Stimulated activated CD4-positive, alpha-beta T cell treated with anti-CD3 and anti-CD28 coated beads, TNF-alpha, amount 100 ng/mL, for 24 hours (primary cell): ENCODE results near the gene DGKI.
"Not testable (repeated sequence)": the region's sequence is repeated elsewhere in the genome, so short reads cannot be mapped to it uniquely, and the experiment has no call there.

Experiments
- DNase-seq, 3 experiments: peaks; one replicate each; pipeline ENCODE4 v3.0.0-alpha.2; 2020; ENCODE audit warnings: low read depth in 3 of 3

The DGKI gene

DNA sequence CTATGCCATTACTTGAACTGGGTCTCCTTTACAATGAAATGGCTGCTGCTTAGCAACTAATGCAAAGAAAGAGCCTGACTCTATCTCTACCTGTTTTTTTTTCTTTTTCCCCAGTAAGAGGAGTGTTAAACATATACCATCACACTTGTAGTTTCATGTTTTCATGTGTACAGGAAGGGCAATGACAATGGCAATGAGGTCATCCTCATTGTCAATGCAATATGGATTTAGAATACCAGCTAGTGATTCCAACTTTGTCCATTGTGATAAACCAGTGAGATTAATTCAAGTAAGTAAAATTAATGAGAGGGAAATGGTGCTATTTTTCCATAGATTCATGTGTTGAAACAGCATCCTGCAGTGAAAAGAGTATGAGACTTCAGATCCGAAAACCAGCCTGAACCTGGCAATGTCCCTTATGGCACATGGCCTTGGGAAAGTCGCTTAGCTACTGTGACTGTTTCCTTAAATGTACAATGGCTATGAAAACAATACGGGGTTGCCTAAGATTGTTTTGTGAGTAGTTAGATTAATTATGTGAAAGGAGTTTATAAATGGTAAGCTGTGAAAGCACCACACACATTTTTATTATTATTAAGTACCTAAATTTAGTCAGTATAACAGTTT lies 11.2 kb downstream of the DGKI start:
- DNase-seq = no peak

DNA sequence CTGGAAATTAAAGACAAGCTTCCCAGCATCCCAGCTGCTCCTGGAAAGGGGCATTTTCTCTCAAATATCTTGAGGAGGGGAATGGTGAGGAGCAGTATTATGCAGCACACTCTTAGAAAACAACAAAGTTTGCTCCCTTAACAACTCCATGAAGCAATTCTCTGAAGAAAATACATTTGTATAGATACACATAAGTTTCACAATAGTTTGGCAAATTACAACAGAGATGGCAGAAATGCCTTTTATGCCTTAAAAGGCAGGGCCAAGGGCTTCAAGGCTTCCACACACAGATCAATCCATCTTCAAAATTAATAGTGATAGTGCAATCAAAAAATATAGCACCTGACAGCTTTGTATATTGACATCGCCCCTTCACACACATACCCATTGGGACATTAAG lies 12.2 kb downstream of the DGKI start:
- no peak for DNase-seq

DNA sequence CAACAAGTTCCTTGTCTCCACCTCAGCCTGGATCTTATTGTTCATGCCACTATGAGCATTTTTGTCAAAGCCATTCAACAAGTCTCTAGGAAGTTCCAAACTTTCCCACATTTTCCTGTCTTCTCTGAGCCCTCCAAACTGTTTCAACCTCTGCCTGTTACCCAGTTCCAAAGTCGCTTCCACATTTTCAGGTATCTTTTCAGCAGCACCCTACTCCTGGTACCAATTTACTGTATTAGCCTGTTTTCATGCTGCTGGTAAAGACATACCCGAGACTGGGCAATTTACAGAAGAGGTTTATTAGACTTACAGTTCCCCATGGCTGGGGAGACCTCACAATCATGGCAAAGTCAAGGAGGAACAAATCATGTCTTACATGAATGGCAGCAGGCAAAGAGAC lies 13.8 kb downstream of the DGKI start:
- DNase-seq = not testable (repeated sequence)

DNA sequence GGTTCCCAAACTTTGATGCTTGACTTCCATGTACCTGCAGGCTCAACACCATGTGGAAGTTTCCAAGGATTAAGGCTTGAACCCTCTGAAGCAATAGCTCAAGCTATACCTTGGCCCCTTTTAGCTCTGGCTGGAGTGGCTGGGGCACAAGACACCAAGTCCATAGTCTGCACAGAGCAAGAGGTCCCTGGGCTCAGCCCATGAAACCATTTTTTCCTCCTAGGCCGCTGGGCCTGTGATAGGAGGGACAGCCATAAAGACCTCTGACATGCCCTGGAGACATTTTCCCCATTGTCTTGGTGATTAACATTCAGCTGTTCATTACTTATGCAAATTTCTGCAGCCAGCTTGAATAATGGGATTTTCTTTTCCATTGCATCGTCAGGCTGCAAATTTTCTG lies 14.4 kb downstream of the DGKI start:
- no peak for DNase-seq

DNA sequence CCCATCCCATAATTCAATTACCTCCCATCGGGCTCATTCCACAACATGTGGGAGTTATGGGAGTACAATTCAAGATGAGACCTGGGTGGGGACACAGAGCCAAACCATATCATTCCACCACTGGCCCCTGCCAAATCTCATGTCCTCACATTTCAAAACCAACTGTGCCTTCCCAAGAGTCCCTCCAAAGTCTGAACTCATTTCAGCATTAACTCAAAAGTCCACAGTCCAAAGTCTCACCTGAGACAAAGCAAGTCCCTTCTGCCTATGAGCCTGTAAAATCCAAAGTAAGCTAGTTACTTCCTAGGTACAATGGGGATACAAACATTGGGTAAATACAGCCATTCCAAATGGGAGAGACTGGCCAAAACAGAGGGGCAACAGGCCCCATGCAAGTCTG lies 15.2 kb downstream of the DGKI start:
- not testable (repeated sequence) for DNase-seq

DNA sequence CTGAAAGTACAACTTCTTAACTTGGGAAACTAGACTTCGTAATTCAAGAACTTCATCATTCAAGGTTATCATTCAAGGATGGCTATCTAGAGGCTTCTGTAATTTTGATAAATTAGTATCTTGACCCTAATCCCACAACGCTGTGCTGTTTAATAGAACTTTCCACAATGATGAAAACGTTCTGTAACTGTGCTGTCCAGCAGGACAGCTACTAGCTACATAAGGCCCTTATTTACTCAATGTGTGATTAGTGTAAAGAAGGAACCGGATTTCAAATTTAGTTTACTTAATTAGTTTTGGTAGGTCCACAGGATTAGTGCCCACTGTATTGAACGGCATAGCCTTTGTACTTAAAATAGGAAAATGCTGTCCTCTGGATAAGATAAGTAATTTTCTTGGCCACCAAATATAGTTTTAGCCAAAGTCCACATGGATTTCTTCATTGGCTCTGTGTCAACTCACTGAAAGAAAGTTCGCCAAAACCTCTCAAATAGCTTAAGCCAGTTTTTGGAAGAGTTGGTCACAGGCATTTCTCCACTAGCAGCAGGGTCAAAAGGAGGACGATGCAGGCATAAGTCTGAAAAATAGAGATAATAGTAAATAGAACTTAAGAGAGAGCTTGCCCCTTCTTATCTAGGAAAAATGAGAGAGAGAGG lies 17.3 kb downstream of the DGKI start:
- no peak for DNase-seq

DNA sequence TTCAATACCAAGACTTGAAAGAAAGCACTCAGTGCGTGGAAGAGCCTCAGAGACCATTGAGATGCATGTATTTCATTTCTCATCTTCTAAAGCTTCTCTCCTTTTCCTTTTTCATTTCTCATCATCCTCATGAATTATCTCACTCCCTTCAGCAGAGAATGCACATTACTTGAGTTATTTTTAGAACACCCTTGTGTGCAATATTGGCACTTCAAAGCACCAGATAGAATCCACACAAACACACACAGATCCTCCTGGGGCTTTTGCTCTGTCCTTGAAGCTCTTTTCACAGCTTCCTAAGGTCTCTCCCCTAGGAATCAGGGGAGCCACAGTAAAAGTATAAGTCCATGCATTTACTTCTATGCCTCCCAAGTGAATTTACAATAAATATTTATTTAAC lies 18.3 kb downstream of the DGKI start:
- no peak for DNase-seq

DNA sequence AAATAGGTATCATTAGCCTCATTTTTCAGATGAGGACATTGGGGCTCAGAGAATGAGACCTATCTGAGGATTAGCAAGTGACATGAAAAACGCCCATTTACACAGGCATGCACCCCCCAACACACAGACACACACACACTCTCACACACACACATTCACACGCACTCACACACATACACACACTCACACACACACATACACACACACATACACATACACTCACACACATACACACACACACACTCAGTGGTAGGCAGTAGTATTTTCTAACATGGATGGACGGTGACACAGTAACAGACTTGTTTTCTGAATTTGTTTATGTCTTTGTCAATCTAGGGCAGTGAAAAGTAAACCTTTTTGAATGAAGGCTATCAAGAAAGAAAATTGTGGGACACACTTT lies 21.3 kb downstream of the DGKI start:
- DNase-seq = no peak

DNA sequence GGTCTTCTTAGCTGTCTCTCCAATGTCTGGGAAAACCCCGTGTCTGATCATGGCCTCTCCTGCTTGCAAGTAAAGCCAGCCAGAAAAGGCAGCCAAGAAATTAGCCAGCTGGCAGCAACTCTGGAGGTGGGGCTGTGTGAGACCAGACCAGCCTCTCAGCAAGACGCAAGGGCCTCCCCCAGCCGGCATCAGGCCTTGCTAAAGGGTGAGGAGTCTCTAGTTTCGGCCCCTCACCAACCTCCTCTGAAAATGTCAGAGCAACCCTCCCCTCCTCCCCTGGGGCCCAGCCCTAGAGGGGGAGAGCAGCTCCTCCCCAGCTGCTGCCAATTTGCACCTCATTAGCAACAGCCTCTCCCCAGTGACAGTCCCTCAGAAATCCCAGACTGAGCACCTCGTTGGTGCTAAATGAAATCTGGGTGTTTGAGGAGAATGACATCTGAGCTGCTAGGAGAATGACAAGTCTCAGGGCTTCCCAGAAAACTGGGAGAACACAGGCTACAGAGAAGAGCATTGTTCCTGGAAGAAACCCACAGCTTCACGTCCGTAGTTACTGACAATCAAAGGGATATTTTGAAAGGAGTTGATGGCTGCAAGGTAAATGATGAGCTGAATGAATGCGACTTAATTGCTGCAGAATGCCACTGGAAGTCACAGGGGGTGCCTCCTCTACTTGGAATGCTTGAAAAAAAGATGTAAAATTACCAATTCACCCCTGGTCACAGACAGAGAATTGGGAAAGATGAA lies 25.9 kb downstream of the DGKI start:
- no peak for DNase-seq

DNA sequence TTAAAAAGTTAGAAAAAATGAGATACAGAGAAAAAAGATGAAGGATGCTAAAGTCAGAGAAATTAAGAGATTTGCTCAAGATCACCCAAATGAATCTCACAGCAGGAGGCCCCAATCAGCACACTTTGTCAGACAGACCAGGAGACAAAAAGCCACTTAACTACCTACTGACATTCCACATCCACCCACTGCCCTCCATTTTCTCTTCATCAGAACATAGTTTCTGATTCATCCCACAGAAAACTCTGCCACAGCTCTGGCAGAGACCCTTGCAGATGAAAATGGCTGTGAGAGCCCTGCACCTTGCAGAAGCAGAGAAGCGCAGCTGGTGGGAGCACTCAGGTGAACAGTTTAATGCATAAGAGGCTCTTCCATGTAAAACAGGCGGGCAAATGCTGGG lies 26.6 kb downstream of the DGKI start:
- DNase-seq = no peak

DNA sequence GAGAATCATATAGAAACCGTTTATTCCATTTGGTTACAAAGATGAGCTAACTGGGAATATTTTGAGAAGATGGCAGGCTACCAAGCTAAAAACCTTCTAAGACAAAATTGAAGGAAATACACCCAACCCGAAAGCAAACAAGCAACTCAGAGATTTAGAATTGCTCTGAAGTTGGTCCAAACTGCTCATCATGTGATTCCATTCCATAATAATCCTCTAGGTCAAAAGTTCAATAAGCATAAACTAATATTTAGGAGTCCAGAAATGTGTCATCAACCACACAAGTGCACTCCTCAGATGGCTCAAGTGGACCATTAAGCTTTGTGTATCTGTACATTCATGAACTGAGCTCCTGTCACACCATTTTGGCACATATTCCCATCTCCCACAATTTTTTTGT lies 28.7 kb downstream of the DGKI start:
- no peak for DNase-seq

DNA sequence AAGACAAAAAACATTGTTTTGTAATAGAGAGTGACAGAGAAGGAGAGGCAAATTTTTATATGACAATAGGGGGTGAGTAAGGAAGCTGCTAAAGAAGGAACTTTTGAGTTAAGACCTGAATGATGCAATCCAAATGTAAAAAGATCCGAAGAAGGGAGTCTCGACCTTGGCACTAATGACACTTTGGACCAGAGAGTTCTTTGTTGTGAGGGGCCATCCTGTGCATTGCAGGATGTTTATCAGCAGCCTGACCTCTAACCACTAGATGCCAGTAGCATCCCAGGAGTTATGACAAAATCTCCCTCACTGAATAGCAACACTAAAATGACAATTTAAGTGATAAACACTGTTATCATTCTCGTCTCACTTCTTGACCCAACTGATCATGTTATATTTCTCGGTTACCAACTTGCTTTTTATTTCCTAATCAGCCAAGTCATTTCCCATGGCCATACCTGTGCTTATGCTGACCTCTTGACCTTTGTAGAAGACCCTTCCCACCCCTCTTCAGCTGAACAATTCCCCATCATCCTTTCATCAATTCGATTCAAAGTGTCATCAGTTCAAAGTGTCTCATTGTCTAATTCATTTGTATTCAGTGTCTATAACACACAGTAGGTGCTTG lies 30.0 kb downstream of the DGKI start:
- no peak for DNase-seq

DNA sequence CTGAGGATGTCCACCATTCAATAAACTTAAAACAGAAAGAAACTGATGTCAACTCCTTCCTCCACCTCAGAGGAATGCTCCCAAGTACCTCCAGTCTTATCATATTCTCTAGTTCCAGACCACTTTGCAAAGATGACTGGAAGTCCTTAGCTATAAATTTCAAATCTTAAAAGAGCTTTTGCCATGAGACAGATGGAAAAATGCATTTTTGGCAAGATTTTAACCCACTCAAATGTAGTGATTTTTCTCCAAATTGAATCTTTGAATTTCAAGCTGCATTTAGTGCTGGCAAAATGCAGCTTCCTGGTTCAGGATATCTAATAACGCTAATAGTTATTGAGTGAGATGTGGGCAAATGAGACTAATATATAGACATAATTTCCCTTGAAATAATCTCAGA lies 33.2 kb downstream of the DGKI start:
- DNase-seq = no peak

DNA sequence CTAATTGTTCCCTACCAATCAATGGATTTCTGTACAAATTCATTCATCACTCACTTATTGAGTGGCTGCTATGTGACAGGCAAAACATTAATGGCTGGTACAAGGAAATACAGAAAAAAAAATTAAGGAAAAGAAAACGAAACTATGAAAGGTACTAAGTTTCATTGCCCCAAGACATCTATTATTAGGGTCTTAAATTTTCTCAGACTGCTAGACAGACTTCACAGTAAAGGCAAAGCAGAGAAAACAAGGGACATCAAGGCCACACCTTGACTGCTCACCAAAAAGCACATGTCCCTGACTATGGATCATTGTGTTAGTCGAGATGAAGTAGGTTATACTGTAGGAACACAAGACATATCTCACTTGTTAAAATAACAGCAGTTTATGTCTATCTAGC lies 36.5 kb downstream of the DGKI start:
- DNase-seq = no peak

DNA sequence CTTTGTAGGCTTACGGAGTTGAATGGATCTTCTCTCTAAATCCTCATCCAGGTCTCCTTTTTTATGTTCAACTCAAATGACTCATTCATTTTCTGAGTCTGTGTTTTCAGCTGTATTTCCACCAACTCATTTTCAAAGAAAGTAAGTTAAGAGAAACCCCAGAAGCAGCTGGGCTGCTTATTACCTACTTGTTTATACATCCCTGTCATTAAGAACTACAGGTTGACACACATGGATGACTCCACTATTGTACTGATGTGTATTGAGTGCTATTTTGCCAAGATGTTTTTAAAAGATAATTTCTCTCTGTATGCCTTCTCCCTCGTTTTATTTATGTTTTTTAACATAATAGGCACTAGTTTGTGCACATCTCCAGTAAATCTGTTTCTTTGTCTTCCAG lies 41.9 kb downstream of the DGKI start:
- no peak for DNase-seq

DNA sequence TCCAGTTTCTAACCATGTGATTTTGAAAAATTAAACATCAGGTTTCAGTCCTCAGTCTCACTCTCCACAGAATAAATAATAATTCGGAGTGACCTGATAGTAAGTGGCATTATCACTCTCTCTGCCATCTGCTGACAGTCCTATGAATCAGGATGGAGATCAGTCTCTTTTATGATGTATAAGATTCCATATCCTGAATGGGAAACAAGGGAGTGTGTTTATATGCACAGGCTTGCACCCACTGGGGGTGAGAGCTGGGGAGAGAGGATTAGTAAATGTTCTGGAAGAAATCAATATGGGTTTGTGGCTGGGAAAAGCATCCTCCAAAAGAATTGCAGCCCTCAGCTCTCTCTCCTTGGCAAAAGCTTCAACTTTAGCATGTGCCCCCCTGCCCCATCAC lies 45.3 kb downstream of the DGKI start:
- no peak for DNase-seq

DNA sequence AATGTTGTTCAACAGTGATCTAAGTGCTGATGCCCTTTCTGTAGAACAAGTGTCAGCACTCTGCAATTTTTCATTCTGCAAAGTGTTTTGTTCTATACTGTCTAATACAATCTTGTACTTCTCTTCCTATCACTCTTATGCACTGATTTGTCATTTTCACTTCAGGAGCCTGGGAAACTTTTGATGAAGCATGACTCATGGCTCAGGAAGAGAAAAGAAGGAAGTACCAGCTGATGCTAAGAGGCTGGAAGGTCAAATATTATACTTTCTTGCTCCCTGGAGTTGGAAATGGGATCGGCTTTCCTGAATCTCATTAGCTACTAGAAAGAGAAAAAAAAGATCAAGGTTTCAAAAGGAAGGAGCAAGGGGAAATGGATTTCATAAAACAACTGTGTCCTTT lies 45.8 kb downstream of the DGKI start:
- no peak for DNase-seq

DNA sequence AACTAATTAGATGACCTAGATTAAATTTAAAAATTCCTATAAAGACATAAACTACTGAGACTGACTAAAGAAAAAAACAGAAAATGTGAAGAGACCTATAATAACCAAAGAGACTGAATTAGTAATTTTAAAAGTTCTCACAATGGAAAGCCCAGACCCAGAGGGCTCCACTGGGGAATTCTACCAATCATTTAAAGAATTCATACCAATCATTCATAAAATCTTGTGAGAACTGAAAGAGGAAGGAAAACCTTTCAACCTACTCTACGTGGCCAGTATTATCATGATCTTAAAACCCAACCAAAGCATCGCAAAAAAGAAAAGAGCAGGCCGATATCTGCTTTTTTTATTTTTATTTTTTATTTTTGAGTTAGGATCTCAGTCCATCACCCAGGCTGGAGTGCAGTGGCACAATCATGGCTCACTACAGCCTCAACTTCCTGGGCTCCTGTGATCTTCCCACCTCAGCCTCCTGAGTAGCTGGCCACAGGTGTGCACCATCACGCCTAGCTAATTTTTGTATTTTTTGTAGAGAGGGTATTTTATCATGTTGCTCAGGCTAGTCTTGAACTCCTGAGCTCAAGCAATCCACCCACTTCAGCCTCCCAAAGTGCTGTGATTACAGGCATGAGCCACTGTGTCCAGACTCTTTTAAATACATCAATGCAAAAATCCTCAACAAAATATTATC lies 48.6 kb downstream of the DGKI start:
- DNase-seq = no peak

DNA sequence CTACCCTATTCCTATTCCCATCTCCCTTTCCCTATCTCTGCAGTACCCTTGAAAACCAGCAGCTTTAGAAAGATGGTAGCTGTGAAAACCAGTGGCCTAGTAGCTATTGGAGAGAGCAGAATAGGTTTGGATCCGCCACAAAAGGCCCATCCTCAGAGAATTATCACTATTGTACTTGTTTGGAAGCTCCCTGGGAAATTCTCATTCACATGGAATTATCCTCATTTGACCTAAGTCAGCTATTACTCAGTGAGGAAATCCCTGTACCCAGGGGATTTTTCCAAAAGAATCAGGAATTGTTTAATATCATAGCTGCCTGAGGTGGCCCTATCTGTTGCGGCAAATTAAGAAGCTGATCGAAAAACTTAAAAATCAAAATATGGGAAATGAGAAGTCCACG lies 51.6 kb downstream of the DGKI start:
- no peak for DNase-seq

DNA sequence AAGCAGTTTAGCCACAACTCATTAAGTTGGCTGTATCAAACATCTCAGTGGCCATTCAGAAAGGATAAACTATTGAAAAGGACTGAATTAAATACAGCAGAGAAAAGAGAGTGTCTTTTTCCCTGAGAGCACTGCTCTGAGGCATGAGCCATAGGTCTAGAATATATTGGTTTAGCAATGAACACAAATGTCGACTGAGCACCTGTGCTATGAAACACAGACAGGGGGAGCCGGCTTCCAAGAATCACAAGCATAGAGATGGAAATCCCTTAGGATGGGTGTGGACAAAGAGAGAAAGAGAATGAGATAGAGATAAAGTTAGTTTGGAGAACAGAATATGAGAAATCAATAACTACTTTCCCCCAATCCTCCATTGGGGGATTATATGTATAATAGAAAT lies 54.8 kb downstream of the DGKI start:
- DNase-seq = no peak

DNA sequence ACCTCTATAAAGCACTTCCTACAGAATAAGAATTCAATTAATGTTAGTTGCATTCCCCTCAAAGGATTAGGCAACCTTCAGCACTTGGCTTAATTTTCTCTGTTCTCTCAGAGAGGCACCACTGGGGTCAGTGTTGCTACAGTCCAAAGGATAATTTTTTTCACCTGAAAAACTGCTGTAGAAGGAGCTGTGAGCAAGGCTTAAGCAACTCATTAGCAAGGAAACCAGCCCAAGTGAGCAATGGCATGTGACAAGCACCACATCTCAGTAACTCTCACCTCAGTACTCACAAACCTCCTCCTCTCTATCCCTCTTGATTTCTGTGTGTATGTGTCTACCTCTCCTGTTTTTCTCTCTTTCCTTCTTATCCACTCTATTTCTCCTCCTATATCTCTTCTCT lies 55.9 kb downstream of the DGKI start:
- no peak for DNase-seq

DNA sequence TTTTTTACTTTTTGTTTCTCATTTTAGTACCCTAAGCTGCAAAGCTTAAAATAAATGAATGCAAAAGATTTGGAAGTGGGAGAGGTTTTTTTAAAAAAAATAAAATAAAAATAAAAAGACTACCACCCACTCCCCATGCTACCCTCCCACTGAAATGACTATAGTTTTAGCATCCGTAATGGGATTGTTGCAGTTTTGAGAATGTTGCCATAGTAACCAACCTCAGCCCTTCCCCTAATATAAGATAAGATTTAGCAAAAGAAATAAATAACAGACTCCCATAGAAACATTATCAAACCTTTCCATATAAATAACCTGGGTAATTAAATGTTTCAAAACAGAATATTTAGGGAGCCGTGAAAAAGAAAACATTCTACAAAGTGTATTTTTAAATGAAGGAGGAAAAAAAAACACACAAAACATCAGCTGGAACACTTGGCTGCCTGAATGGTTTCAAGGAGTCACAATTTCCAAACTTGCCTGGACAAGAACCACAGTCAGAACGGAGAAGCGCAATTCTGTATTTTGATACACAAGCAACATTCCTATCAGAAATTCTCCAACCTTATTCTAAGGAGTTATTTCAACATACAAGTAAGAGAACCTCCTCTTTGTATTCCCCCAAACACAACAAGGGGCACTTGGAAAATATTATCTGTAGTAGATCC lies 57.4 kb downstream of the DGKI start:
- no peak for DNase-seq
